IPS-18a (cell line): ENCODE data around the gene MIF4GD.

Experiments
- H3K27ac ChIP-seq: one replicate; pipeline ENCODE4 v1.5.1; 2013; ENCODE audit warnings: low read length
- H3K27me3 ChIP-seq: one replicate; pipeline ENCODE4 v1.6.1; 2013; ENCODE audit warnings: mild to moderate bottlenecking, low read length; ENCODE audit not compliant: control insufficient read depth, insufficient read depth
- H3K36me3 ChIP-seq: one replicate; pipeline ENCODE4 v1.6.1; 2013; ENCODE audit warnings: low read depth, low read length; ENCODE audit not compliant: control insufficient read depth
- H3K4me1 ChIP-seq: one replicate; pipeline ENCODE4 v1.6.1; 2013; ENCODE audit warnings: low read depth, low read length; ENCODE audit not compliant: control insufficient read depth
- H3K4me3 ChIP-seq: one replicate; pipeline ENCODE4 v1.5.1; 2013; ENCODE audit warnings: low read length
- H3K9ac ChIP-seq: one replicate; pipeline ENCODE4 v1.6.1; 2013; ENCODE audit warnings: mild to moderate bottlenecking, low read length, moderate library complexity
- H3K9me3 ChIP-seq: one replicate; pipeline ENCODE4 v1.6.1; 2013; ENCODE audit warnings: low read depth, low read length; ENCODE audit not compliant: control insufficient read depth

Gene MIF4GD

GRCh38 chr17:75270966-75271232, at the start of gene MIF4GD:
Gene MIF4GD (minus strand): TSS chr17:75271231. CDS start chr17:75270195, 1,036 bp downstream.
- peak within 1 kb of the TSS; percentile 69 for H3K9ac ChIP-seq
- peaks cover 7% of the 10 kb centered on the region for H3K4me1 ChIP-seq
- peak within 1 kb of the TSS; percentile 79 for H3K4me3 ChIP-seq
- H3K36me3 ChIP-seq, result peaks cover 18% of the 10 kb centered on the region
- H3K27ac ChIP-seq, result no peak within 1 kb of the TSS
- H3K27me3 ChIP-seq, result peaks cover 11% of the 10 kb centered on the region
- H3K9me3 ChIP-seq, result no peaks in the 10 kb centered on the region

GRCh38 chr17:75319904-75320691, 49.1 kb upstream of the MIF4GD start:
- H3K9me3 ChIP-seq, result no peaks in the 10 kb centered on the region
- peaks cover 3% of the 10 kb centered on the region for H3K4me1 ChIP-seq
- H3K9ac ChIP-seq, result no peak overlapping the region
- no peaks in the 10 kb centered on the region for H3K27me3 ChIP-seq
- H3K27ac ChIP-seq, result no peak overlapping the region
- H3K4me3 ChIP-seq, result no peak overlapping the region
- H3K36me3 ChIP-seq, result peaks cover 3% of the 10 kb centered on the region

- no peak overlapping the region for H3K27ac ChIP-seq
- H3K4me1 ChIP-seq, result peaks cover 3% of the 10 kb centered on the region
- peaks cover 3% of the 10 kb centered on the region for H3K36me3 ChIP-seq
- H3K9me3 ChIP-seq, result no peaks in the 10 kb centered on the region
- H3K9ac ChIP-seq, result no peak overlapping the region
- no peak overlapping the region for H3K4me3 ChIP-seq
- H3K27me3 ChIP-seq, result no peaks in the 10 kb centered on the region
Measured at GRCh38 chr17:75318615-75319222, 47.7 kb upstream of the MIF4GD start.

GRCh38 chr17:75318211-75318610, 47.2 kb upstream of the MIF4GD start:
- Histone ChIP-seq H3K4me3 (no peak overlapping the region), H3K9ac (no peak overlapping the region), H3K27ac (no peak overlapping the region), H3K9me3 (no peaks in the 10 kb centered on the region), H3K4me1 (peaks cover 3% of the 10 kb centered on the region), H3K36me3 (peaks cover 3% of the 10 kb centered on the region), H3K27me3 (no peaks in the 10 kb centered on the region)

GRCh38 chr17:75317671-75318070, 46.6 kb upstream of the MIF4GD start:
- Histone ChIP-seq H3K4me1 (peaks cover 3% of the 10 kb centered on the region), H3K27ac (no peak overlapping the region), H3K4me3 (no peak overlapping the region), H3K9ac (no peak overlapping the region), H3K36me3 (peaks cover 3% of the 10 kb centered on the region), H3K9me3 (no peaks in the 10 kb centered on the region), H3K27me3 (no peaks in the 10 kb centered on the region)

DNA sequence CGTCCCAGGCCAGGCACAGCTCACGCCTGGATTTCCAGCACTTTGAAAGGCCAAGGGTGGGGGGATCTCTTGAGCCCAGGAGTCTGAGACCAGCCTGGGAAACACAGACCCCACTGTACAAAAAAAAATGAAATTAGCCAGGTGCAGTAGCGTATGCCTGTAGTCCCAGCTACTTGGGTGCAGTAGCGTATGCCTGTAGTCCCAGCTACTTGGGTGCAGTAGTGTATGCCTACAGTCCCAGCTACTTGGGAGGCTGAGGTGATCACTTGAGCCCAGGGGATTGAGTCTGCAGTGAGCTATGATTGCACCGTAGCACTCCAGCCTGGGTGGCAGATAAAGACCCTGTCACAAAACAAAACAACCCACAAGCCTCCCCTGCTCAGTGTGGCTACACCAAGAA, 45.2 kb upstream of the MIF4GD start:
- H3K27me3 ChIP-seq, result no peaks in the 10 kb centered on the region
- no peak overlapping the region for H3K4me3 ChIP-seq
- no peaks in the 10 kb centered on the region for H3K9me3 ChIP-seq
- H3K4me1 ChIP-seq, result peaks cover 3% of the 10 kb centered on the region
- no peak overlapping the region for H3K9ac ChIP-seq
- no peak overlapping the region for H3K27ac ChIP-seq
- H3K36me3 ChIP-seq, result peaks cover 3% of the 10 kb centered on the region

- Histone ChIP-seq H3K9ac (no peak overlapping the region), H3K4me3 (no peak overlapping the region), H3K27ac (no peak overlapping the region), H3K36me3 (peaks cover 2% of the 10 kb centered on the region), H3K9me3 (no peaks in the 10 kb centered on the region), H3K4me1 (peaks cover 3% of the 10 kb centered on the region), H3K27me3 (no peaks in the 10 kb centered on the region)
Measured at GRCh38 chr17:75315541-75316243, 44.7 kb upstream of the MIF4GD start.

GRCh38 chr17:75313941-75314551, 43.0 kb upstream of the MIF4GD start:
- Histone ChIP-seq H3K27ac (no peak overlapping the region), H3K4me1 (peaks cover 3% of the 10 kb centered on the region), H3K27me3 (no peaks in the 10 kb centered on the region), H3K9ac (no peak overlapping the region), H3K36me3 (no peaks in the 10 kb centered on the region), H3K4me3 (no peak overlapping the region), H3K9me3 (no peaks in the 10 kb centered on the region)

- no peak overlapping the region for H3K27ac ChIP-seq
- no peaks in the 10 kb centered on the region for H3K9me3 ChIP-seq
- H3K4me3 ChIP-seq, result no peak overlapping the region
- H3K36me3 ChIP-seq, result no peaks in the 10 kb centered on the region
- no peaks in the 10 kb centered on the region for H3K27me3 ChIP-seq
- no peaks in the 10 kb centered on the region for H3K4me1 ChIP-seq
- no peak overlapping the region for H3K9ac ChIP-seq
Measured at GRCh38 chr17:75308732-75309629, 38.0 kb upstream of the MIF4GD start.

- no peak overlapping the region for H3K4me3 ChIP-seq
- H3K4me1 ChIP-seq, result no peaks in the 10 kb centered on the region
- no peaks in the 10 kb centered on the region for H3K27me3 ChIP-seq
- no peaks in the 10 kb centered on the region for H3K9me3 ChIP-seq
- H3K36me3 ChIP-seq, result no peaks in the 10 kb centered on the region
- no peak overlapping the region for H3K27ac ChIP-seq
- no peak overlapping the region for H3K9ac ChIP-seq
Measured at GRCh38 chr17:75307957-75308731, 37.1 kb upstream of the MIF4GD start.
